Transverse colon (tissue), 4 donors: ENCODE data around the gene CADPS2.

ENCODE experiments used
- CTCF ChIP-seq, 5 experiments: fragments of 200-600 bp in 3 of 5; fragments of 450-650 bp in 2 of 5; sonication (generic) in 3 of 5; IDR thresholded peaks; 1 replicate in 2 of 5; 2 replicates in 3 of 5; pipeline ENCODE4 v1.5.1; 2016 to 2017; ENCODE audit warnings: antibody characterized with exemption in 5 of 5, inconsistent platforms in 3 of 5, mild to moderate bottlenecking in 2 of 5, moderate library complexity in 1 of 5
- POLR2AphosphoS5 ChIP-seq, 3 donors: sonication (generic); formaldehyde crosslinking; IDR thresholded peaks; one replicate each; pipeline ENCODE4 v1.6.1; 2016; ENCODE audit warnings: antibody characterized with exemption in 3 of 3

GRCh38 chr7:122886357-122887081 lies at the start of gene CADPS2:
- TF ChIP-seq CTCF (IDR thresholded peaks at IDR 0.05) (peak; percentile 22 to 57 (median 33)), POLR2AphosphoS5 (IDR thresholded peaks at IDR 0.05) (peak; percentile 65 to 71 (median 71))
